ENCODE data around the gene CRIM1. TPM values are rescaled to one million over a fixed set of nuclear protein-coding genes. Genes with fewer than 3 reads are reported as not detected.

Gene CRIM1
- total RNA-seq, 1 donor from 2014 or later: 105 TPM

- H3K4me1 ChIP-seq: peaks cover 15% of the 10 kb centered on the region
- no peak for ATAC-seq
- peak overlapping the region; percentile 20 for H3K27ac ChIP-seq
- TF ChIP-seq CTCF (IDR thresholded peaks at IDR 0.05): no peak
- H3K4me3 ChIP-seq: peak overlapping the region; percentile 10
- DNase-seq: no peak
- H3K9me3 ChIP-seq: no peaks in the 10 kb centered on the region
- peaks cover 84% of the 10 kb centered on the region for H3K36me3 ChIP-seq
- intact Hi-C loops (cut with DNase I): no loop called here
- no peaks in the 10 kb centered on the region for H3K27me3 ChIP-seq (ENCODE audit: low read depth)
Measured at GRCh38 chr2:36577884-36578283, 222.3 kb downstream of the CRIM1 start.

- H3K36me3 ChIP-seq: peaks cover 88% of the 10 kb centered on the region
- no peaks in the 10 kb centered on the region for H3K9me3 ChIP-seq
- H3K27ac ChIP-seq: peak overlapping the region; percentile 20
- DNase-seq (no peak), ATAC-seq (peak; percentile 84 to 90)
- no peak for TF ChIP-seq CTCF (IDR thresholded peaks at IDR 0.05)
- peaks cover 15% of the 10 kb centered on the region for H3K4me1 ChIP-seq
- H3K27me3 ChIP-seq (ENCODE audit: low read depth): no peaks in the 10 kb centered on the region
- H3K4me3 ChIP-seq: peak overlapping the region; percentile 10
- intact Hi-C loops (cut with DNase I): no loop called here
Measured at GRCh38 chr2:36578343-36579296, 223.0 kb downstream of the CRIM1 start.

- intact Hi-C loops (cut with DNase I): no loop called here
- peak; percentile 8 to 44 for ATAC-seq
- no peak overlapping the region for H3K27ac ChIP-seq
- H3K4me3 ChIP-seq: no peak overlapping the region
- no peak for DNase-seq
- H3K4me1 ChIP-seq: peaks cover 15% of the 10 kb centered on the region
- no peak for TF ChIP-seq CTCF (IDR thresholded peaks at IDR 0.05)
- peaks cover 89% of the 10 kb centered on the region for H3K36me3 ChIP-seq
- H3K9me3 ChIP-seq: no peaks in the 10 kb centered on the region
- no peaks in the 10 kb centered on the region for H3K27me3 ChIP-seq (ENCODE audit: low read depth)
Measured at GRCh38 chr2:36579297-36579664, 223.7 kb downstream of the CRIM1 start.

- intact Hi-C loops (cut with DNase I): no loop called here
- Histone ChIP-seq H3K4me1 (peaks cover 7% of the 10 kb centered on the region), H3K9me3 (no peaks in the 10 kb centered on the region), H3K27ac (no peak overlapping the region), H3K27me3 (ENCODE audit: low read depth) (no peaks in the 10 kb centered on the region), H3K4me3 (no peak overlapping the region), H3K36me3 (peaks cover 79% of the 10 kb centered on the region)
- ATAC-seq (no peak), DNase-seq (no peak)
- TF ChIP-seq CTCF (IDR thresholded peaks at IDR 0.05): no peak
Measured at GRCh38 chr2:36582538-36582937, 227.0 kb downstream of the CRIM1 start.

- Histone ChIP-seq H3K27ac (no peak overlapping the region), H3K36me3 (peaks cover 79% of the 10 kb centered on the region), H3K4me1 (peaks cover 7% of the 10 kb centered on the region), H3K27me3 (ENCODE audit: low read depth) (no peaks in the 10 kb centered on the region), H3K4me3 (no peak overlapping the region), H3K9me3 (no peaks in the 10 kb centered on the region)
- TF ChIP-seq CTCF (IDR thresholded peaks at IDR 0.05): no peak
- intact Hi-C loops (cut with DNase I): no loop called here
- DNase-seq (no peak), ATAC-seq (no peak)
Measured at GRCh38 chr2:36582951-36583350, 227.4 kb downstream of the CRIM1 start.

Data from lower lobe of right lung (tissue), 2 donors.